GM12873 (cell line): ENCODE results near the gene PNPO.

Experiments used
- CTCF ChIP-seq: IDR thresholded peaks from 2 replicates; pipeline ENCODE4 v1.5.1; 2012; ENCODE audit warnings: low read depth, mild to moderate bottlenecking, moderate library complexity, low read length, control low read depth; ENCODE audit not compliant: insufficient read depth; ENCODE audit errors: missing control alignments

The PNPO gene

GRCh38 chr17:47913050-47913449 is 28.3 kb upstream of the PNPO start:
- no peak for TF ChIP-seq CTCF

GRCh38 chr17:47914306-47914948 is 26.9 kb upstream of the PNPO start:
- no peak for TF ChIP-seq CTCF

GRCh38 chr17:47915776-47916398 is 25.5 kb upstream of the PNPO start:
- TF ChIP-seq CTCF: no peak

- no peak for TF ChIP-seq CTCF
Observed at GRCh38 chr17:47916489-47917208, 24.7 kb upstream of the PNPO start.

GRCh38 chr17:47917581-47917980 is 23.8 kb upstream of the PNPO start:
- no peak for TF ChIP-seq CTCF

GRCh38 chr17:47918006-47918405 is 23.4 kb upstream of the PNPO start:
- TF ChIP-seq CTCF: no peak

- no peak for TF ChIP-seq CTCF
Observed at GRCh38 chr17:47918991-47919390, 22.4 kb upstream of the PNPO start.
